ENCODE data around the gene SARS1.
A peak's percentile ranks its signal among the peaks of the same experiment; 100 is the strongest.

SARS1 gene

GRCh38 chr1:109225711-109226445, 12.2 kb downstream of the SARS1 start:
- DNase-seq (ENCODE audit: low read depth in 2 of 2) = no peak

- DNase-seq (ENCODE audit: low read depth in 2 of 2) = no peak
These were observed 14.4 kb downstream of the SARS1 start for GRCh38 chr1:109228167-109228566.

GRCh38 chr1:109229531-109230127, 15.9 kb downstream of the SARS1 start:
- DNase-seq (ENCODE audit: low read depth in 2 of 2) = no peak

GRCh38 chr1:109231066-109231465, 17.3 kb downstream of the SARS1 start:
- DNase-seq (ENCODE audit: low read depth in 2 of 2) = no peak

GRCh38 chr1:109235137-109235536, 21.4 kb downstream of the SARS1 start:
- DNase-seq (ENCODE audit: low read depth in 2 of 2) = no peak

GRCh38 chr1:109237512-109237911, 23.8 kb downstream of the SARS1 start:
- no peak for DNase-seq (ENCODE audit: low read depth in 2 of 2)

- DNase-seq (ENCODE audit: low read depth in 2 of 2) = no peak
These were observed 24.7 kb downstream of the SARS1 start for GRCh38 chr1:109238382-109238781.

GRCh38 chr1:109239047-109239408, 25.3 kb downstream of the SARS1 start:
- no peak for DNase-seq (ENCODE audit: low read depth in 2 of 2)

GRCh38 chr1:109239409-109240068, 25.8 kb downstream of the SARS1 start:
- DNase-seq (ENCODE audit: low read depth in 2 of 2) = no peak

- DNase-seq (ENCODE audit: low read depth in 2 of 2) = no peak
These were observed 26.7 kb downstream of the SARS1 start for GRCh38 chr1:109240158-109241152.

- DNase-seq (ENCODE audit: low read depth in 2 of 2) = no peak
These were observed 27.6 kb downstream of the SARS1 start for GRCh38 chr1:109241344-109241743.

- no peak for DNase-seq (ENCODE audit: low read depth in 2 of 2)
These were observed 28.2 kb downstream of the SARS1 start for GRCh38 chr1:109241841-109242345.

- DNase-seq (ENCODE audit: low read depth in 2 of 2) = no peak
These were observed 28.7 kb downstream of the SARS1 start for GRCh38 chr1:109242387-109242786.

- DNase-seq (ENCODE audit: low read depth in 2 of 2) = no peak
These were observed 29.5 kb downstream of the SARS1 start for GRCh38 chr1:109243221-109243620.

GRCh38 chr1:109243860-109244552, 30.3 kb downstream of the SARS1 start:
- no peak for DNase-seq (ENCODE audit: low read depth in 2 of 2)

GRCh38 chr1:109246141-109246551, 32.4 kb downstream of the SARS1 start:
- DNase-seq (ENCODE audit: low read depth in 2 of 2) = no peak

- DNase-seq (ENCODE audit: low read depth in 2 of 2) = no peak
These were observed 34.0 kb downstream of the SARS1 start for GRCh38 chr1:109247401-109248365.

GRCh38 chr1:109248444-109248796, 34.7 kb downstream of the SARS1 start:
- no peak for DNase-seq (ENCODE audit: low read depth in 2 of 2)

- DNase-seq (ENCODE audit: low read depth in 2 of 2) = peak; percentile 26 to 38
These were observed 35.3 kb downstream of the SARS1 start, which contains the start of gene CELSR2 for GRCh38 chr1:109248797-109249629. TSS of gene CELSR2 (plus strand) at chr1:109249539. CDS start at chr1:109250080, 541 bp downstream.

Measured in stimulated activated CD8-positive, alpha-beta memory T cell treated with anti-CD3 and anti-CD28 coated beads, Interleukin-2, amount 100 ng/mL, for 48 hours (primary cell).